ENCODE data around the gene ZNF37A.

DNA sequence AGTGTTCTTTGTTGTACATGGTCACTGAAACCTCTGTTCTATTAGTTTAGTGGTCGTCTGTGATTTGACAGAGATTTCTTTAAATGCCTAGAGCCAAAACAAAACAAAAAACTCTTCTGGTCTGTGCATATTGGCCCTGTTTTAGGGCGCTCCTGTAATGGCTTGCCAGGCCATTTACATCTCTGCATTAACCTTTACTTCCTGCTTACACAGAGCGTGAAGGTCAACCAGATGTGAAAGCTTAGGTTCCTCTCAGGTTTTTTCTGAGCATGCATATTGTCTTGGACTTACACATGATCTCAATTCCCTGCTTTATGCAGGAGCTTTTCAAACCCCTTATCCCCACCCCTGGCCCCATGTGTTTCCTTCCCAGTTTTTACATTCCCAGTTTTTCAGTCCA is 9.6 kb downstream of the ZNF37A start:
- TF ChIP-seq, protein P1, sequence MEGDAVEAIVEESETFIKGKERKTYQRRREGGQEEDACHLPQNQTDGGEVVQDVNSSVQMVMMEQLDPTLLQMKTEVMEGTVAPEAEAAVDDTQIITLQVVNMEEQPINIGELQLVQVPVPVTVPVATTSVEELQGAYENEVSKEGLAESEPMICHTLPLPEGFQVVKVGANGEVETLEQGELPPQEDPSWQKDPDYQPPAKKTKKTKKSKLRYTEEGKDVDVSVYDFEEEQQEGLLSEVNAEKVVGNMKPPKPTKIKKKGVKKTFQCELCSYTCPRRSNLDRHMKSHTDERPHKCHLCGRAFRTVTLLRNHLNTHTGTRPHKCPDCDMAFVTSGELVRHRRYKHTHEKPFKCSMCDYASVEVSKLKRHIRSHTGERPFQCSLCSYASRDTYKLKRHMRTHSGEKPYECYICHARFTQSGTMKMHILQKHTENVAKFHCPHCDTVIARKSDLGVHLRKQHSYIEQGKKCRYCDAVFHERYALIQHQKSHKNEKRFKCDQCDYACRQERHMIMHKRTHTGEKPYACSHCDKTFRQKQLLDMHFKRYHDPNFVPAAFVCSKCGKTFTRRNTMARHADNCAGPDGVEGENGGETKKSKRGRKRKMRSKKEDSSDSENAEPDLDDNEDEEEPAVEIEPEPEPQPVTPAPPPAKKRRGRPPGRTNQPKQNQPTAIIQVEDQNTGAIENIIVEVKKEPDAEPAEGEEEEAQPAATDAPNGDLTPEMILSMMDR (IDR thresholded peaks at IDR 0.05) = no peak
- no peak for TF ChIP-seq EP300 (IDR thresholded peaks at IDR 0.05)
- TF ChIP-seq POLR2AphosphoS5 (IDR thresholded peaks at IDR 0.05) = no peak

Measured in upper lobe of left lung (tissue), 4 donors.